ENCODE results near the gene RNU2-1.
"Not testable (repeated sequence)": the region's sequence is repeated elsewhere in the genome, so short reads cannot be mapped to it uniquely, and the experiment has no call there.

The RNU2-1 gene

GRCh38 chr17:43216762-43217613 is 16.8 kb downstream of the RNU2-1 start:
- in situ Hi-C loops (cut with MboI; ENCODE audit: low sequenced_read_pairs) = no loop called here

- in situ Hi-C loops (cut with MboI; ENCODE audit: low sequenced_read_pairs) = no loop called here
Observed at GRCh38 chr17:43216369-43216761, 17.4 kb downstream of the RNU2-1 start.

GRCh38 chr17:43215341-43215740 is 18.4 kb downstream of the RNU2-1 start:
- in situ Hi-C loops (cut with MboI; ENCODE audit: low sequenced_read_pairs) = no loop called here

GRCh38 chr17:43213545-43213944 is 20.2 kb downstream of the RNU2-1 start:
- in situ Hi-C loops (cut with MboI; ENCODE audit: low sequenced_read_pairs) = no loop called here

- in situ Hi-C loops (cut with MboI; ENCODE audit: low sequenced_read_pairs) = no loop called here
Observed at GRCh38 chr17:43212641-43213490, 20.9 kb downstream of the RNU2-1 start.

- in situ Hi-C loops (cut with MboI; ENCODE audit: low sequenced_read_pairs) = no loop called here
Observed at GRCh38 chr17:43211480-43212402, 22.0 kb downstream of the RNU2-1 start, which contains the start of gene TMEM106A. Gene TMEM106A (plus strand): TSS chr17:43211875. CDS start chr17:43213042, 1,167 bp downstream.

- in situ Hi-C loops (cut with MboI; ENCODE audit: low sequenced_read_pairs) = no loop called here
Observed at GRCh38 chr17:43211123-43211479, 22.7 kb downstream of the RNU2-1 start.

- in situ Hi-C loops (cut with MboI; ENCODE audit: low sequenced_read_pairs) = no loop called here
Observed at GRCh38 chr17:43210576-43210975, 23.2 kb downstream of the RNU2-1 start.

- in situ Hi-C loops (cut with MboI; ENCODE audit: low sequenced_read_pairs) = not testable (repeated sequence)
Observed at GRCh38 chr17:43203013-43203412, 30.8 kb downstream of the RNU2-1 start.

- in situ Hi-C loops (cut with MboI; ENCODE audit: low sequenced_read_pairs) = no loop called here
Observed at GRCh38 chr17:43200127-43200526, 33.6 kb downstream of the RNU2-1 start.

- in situ Hi-C loops (cut with MboI; ENCODE audit: low sequenced_read_pairs) = no loop called here
Observed at GRCh38 chr17:43199633-43200032, 34.1 kb downstream of the RNU2-1 start.

- in situ Hi-C loops (cut with MboI; ENCODE audit: low sequenced_read_pairs) = no loop called here
Observed at GRCh38 chr17:43193251-43193650, 40.5 kb downstream of the RNU2-1 start.

GRCh38 chr17:43186656-43187055 is 47.1 kb downstream of the RNU2-1 start:
- in situ Hi-C loops (cut with MboI; ENCODE audit: low sequenced_read_pairs) = not testable (repeated sequence)

- in situ Hi-C loops (cut with MboI; ENCODE audit: low sequenced_read_pairs) = no loop called here
Observed at GRCh38 chr17:43183921-43184320, 49.9 kb downstream of the RNU2-1 start.
